HG03039 (cell line): Measurements from ENCODE around the gene ARHGAP10.

Experiments
- ATAC-seq: cut with Tn5 transposase; IDR thresholded peaks from one replicate; pipeline ENCODE4 v1.9.1; 2021; ENCODE audit warnings: mild to moderate bottlenecking, moderate library complexity; ENCODE audit not compliant: unreplicated experiment

The ARHGAP10 gene

GRCh38 chr4:147824316-147824715, 92.4 kb downstream of the ARHGAP10 start:
- no peak for ATAC-seq

- no peak for ATAC-seq
These were observed 93.0 kb downstream of the ARHGAP10 start for GRCh38 chr4:147824884-147825283.

- ATAC-seq, result no peak
These were observed 93.8 kb downstream of the ARHGAP10 start for GRCh38 chr4:147825451-147826287.

GRCh38 chr4:147826288-147826646, 94.4 kb downstream of the ARHGAP10 start:
- no peak for ATAC-seq

- no peak for ATAC-seq
These were observed 96.5 kb downstream of the ARHGAP10 start for GRCh38 chr4:147828331-147828905.

GRCh38 chr4:147829401-147830101, 97.7 kb downstream of the ARHGAP10 start:
- ATAC-seq, result no peak

- no peak for ATAC-seq
These were observed 98.2 kb downstream of the ARHGAP10 start for GRCh38 chr4:147830102-147830463.

GRCh38 chr4:147830987-147831386, 99.1 kb downstream of the ARHGAP10 start:
- ATAC-seq, result no peak

GRCh38 chr4:147831551-147832171, 99.8 kb downstream of the ARHGAP10 start:
- ATAC-seq, result no peak

GRCh38 chr4:147833254-147833653, 101.4 kb downstream of the ARHGAP10 start:
- ATAC-seq, result no peak

GRCh38 chr4:147833741-147834140, 101.9 kb downstream of the ARHGAP10 start:
- no peak for ATAC-seq

- no peak for ATAC-seq
These were observed 102.6 kb downstream of the ARHGAP10 start for GRCh38 chr4:147834480-147834879.

- no peak for ATAC-seq
These were observed 104.9 kb downstream of the ARHGAP10 start for GRCh38 chr4:147836807-147837206.

- no peak for ATAC-seq
These were observed 105.5 kb downstream of the ARHGAP10 start for GRCh38 chr4:147837435-147837834.

- ATAC-seq, result no peak
These were observed 106.0 kb downstream of the ARHGAP10 start for GRCh38 chr4:147837854-147838253.

- ATAC-seq, result no peak
These were observed 107.3 kb downstream of the ARHGAP10 start for GRCh38 chr4:147839200-147839599.

- no peak for ATAC-seq
These were observed 107.8 kb downstream of the ARHGAP10 start for GRCh38 chr4:147839663-147840062.

GRCh38 chr4:147840838-147841738, 109.2 kb downstream of the ARHGAP10 start:
- peak; percentile 59 for ATAC-seq

GRCh38 chr4:147842573-147842972, 110.7 kb downstream of the ARHGAP10 start:
- no peak for ATAC-seq

- ATAC-seq, result no peak
These were observed 111.3 kb downstream of the ARHGAP10 start for GRCh38 chr4:147843162-147843561.

- ATAC-seq, result no peak
These were observed 112.9 kb downstream of the ARHGAP10 start for GRCh38 chr4:147844781-147845180.
